Muscle of leg (tissue), 11 donors: ENCODE data around the gene HPSE2. TPM values are rescaled to one million over a fixed set of nuclear protein-coding genes. Genes with fewer than 3 reads are reported as not detected.

Experiments
- DNase-seq: peaks from one replicate; pipeline ENCODE4 v3.0.0; 2013
- H3K27ac ChIP-seq: one replicate; pipeline ENCODE4 v1.5.1; 2013; ENCODE audit warnings: mild to moderate bottlenecking, low read length, control low read depth
- H3K27me3 ChIP-seq: one replicate; pipeline ENCODE4 v1.6.1; 2013; ENCODE audit warnings: low read length; ENCODE audit not compliant: control insufficient read depth, insufficient read depth
- H3K36me3 ChIP-seq: one replicate; pipeline ENCODE4 v1.6.1; 2013; ENCODE audit warnings: low read length; ENCODE audit not compliant: control insufficient read depth, insufficient read depth
- H3K4me1 ChIP-seq: one replicate; pipeline ENCODE4 v1.6.1; 2013; ENCODE audit warnings: low read length; ENCODE audit not compliant: control insufficient read depth, insufficient read depth
- H3K4me3 ChIP-seq: one replicate; pipeline ENCODE4 v1.5.1; 2013; ENCODE audit warnings: low read length, control low read depth
- H3K9me3 ChIP-seq: replicated peaks from 2 replicates; pipeline ENCODE4 v1.6.1; 2013; ENCODE audit warnings: low read depth, low read length; ENCODE audit not compliant: control insufficient read depth
- WGBS: methylation state at CpG from one replicate; pipeline ENCODE4 v1.1.5; 2013; ENCODE audit warnings: missing lambda C conversion rate; ENCODE audit not compliant: insufficient coverage; 5-methylcytosine and 5-hydroxymethylcytosine counted together
- polyA plus RNA-seq, 8 donors: library from polyadenylated mRNA; unstranded; fragments of 120-200 nt; gene quantifications; one replicate each; pipeline versions ENCODE4 v1.2.1 to v1.2.3, GENCODE V29; 2013; ENCODE audit warnings: inconsistent platforms in 1 of 8, low replicate concordance in 1 of 8; ENCODE audit not compliant: insufficient read length in 8 of 8, insufficient read depth in 1 of 8
- total RNA-seq: library from RNA; stranded (reverse); fragments of 120-200 nt; gene quantifications from one replicate; pipeline ENCODE4 v1.2.4, GENCODE V29; 2013

Gene HPSE2
- total and polyA plus RNA-seq, 9 donors, result 0.04 to 0.57 (median 0.13) TPM; not detected in 2

DNA sequence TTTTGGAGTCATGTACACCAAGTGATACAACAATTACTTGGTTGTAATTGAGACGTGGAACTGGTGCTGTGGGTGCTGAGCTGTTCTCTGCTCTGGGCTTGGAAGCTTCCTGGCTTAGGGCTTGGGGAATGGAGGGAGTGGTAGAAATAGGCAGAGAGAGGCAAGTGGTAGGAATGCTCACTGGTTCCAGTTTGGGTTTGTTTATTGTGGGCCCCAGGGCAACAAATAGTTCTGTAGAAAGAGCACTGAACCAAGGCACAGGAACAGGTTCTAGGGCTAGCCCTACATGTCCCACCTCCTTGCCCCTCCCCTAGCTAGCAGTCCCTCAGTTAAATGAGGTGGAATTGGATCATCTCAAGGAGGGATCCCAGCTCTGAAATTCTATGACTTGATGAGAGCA, 622.2 kb downstream of the HPSE2 start:
- 100% methylated on average over 1 of the region's 1 CpG for WGBS
- H3K4me3 ChIP-seq, result no peak overlapping the region
- H3K4me1 ChIP-seq, result peaks cover 8% of the 10 kb centered on the region
- no peaks in the 10 kb centered on the region for H3K9me3 ChIP-seq
- no peaks in the 10 kb centered on the region for H3K27me3 ChIP-seq
- H3K36me3 ChIP-seq, result no peaks in the 10 kb centered on the region
- no peak overlapping the region for H3K27ac ChIP-seq
- no peak for DNase-seq

DNA sequence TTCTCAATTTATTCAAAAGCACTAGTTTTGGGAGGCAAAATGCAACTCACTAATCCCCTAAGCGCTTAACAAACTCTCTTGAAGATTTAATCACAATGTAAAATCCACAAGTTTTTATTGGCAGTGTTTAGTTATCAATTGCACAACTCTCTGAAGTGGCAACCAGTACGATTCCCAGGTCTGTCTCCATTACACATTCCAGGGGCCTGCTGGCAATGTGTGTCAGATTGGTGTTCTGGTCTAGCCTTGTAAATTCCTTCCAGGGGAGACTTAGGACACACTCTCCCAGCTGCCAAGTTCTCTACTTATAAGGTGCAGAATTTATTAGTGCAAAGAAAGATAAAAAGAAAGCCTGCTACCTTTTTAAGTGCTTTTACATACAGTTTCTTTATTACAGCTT, 624.2 kb downstream of the HPSE2 start:
- Histone ChIP-seq H3K36me3 (no peaks in the 10 kb centered on the region), H3K4me1 (peaks cover 5% of the 10 kb centered on the region), H3K27ac (no peak overlapping the region), H3K9me3 (no peaks in the 10 kb centered on the region), H3K27me3 (no peaks in the 10 kb centered on the region), H3K4me3 (no peak overlapping the region)
- WGBS, result no CpG with 5 or more reads among the region's 2 CpGs
- DNase-seq, result peak; percentile 74

DNA sequence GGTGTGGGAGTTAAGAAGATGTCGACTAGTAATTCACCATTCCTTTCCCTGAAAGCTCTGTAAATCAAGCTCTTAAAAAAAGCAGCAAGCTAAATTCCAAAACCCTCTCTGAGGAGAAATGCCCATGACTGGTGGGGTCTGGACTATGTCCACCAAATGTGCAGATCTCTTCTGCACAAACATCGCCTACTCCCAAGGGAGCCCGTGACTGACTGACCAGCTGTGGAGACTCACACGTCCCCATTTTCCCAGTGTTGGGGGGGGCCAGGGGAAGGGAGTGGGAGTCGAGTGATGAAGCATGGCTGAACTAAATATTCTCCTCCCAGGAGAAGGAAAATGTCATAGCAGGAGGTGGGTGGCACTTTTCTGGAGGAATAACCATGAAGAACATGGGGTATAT, 624.8 kb downstream of the HPSE2 start:
- peaks cover 5% of the 10 kb centered on the region for H3K4me1 ChIP-seq
- no peaks in the 10 kb centered on the region for H3K36me3 ChIP-seq
- WGBS, result no CpG with 5 or more reads among the region's 5 CpGs
- no peak overlapping the region for H3K4me3 ChIP-seq
- H3K9me3 ChIP-seq, result no peaks in the 10 kb centered on the region
- DNase-seq, result peak; percentile 38
- no peaks in the 10 kb centered on the region for H3K27me3 ChIP-seq
- H3K27ac ChIP-seq, result no peak overlapping the region

DNA sequence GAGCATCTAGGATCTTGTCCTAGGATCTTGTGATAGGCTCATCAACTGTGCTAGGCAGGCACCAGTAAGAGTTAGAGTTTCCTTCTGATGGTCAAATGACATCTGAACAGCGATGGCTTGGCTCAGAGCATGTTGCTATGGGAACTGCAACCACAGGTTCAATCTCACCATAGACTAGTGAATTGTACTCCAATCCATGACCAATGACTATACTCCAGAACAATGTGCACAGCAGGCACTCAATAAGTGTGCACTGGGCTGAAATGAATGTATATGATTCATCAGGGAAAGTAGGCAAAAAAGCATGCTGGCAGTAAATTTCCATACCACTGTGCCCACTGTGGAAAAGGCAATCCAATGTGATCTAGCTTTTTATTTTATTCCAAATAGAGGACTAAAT, 625.4 kb downstream of the HPSE2 start:
- Histone ChIP-seq H3K9me3 (no peaks in the 10 kb centered on the region), H3K36me3 (no peaks in the 10 kb centered on the region), H3K4me1 (peaks cover 5% of the 10 kb centered on the region), H3K27me3 (no peaks in the 10 kb centered on the region), H3K4me3 (no peak overlapping the region), H3K27ac (no peak overlapping the region)
- no peak for DNase-seq
- WGBS, result 80% methylated on average over 1 of the region's 1 CpG

DNA sequence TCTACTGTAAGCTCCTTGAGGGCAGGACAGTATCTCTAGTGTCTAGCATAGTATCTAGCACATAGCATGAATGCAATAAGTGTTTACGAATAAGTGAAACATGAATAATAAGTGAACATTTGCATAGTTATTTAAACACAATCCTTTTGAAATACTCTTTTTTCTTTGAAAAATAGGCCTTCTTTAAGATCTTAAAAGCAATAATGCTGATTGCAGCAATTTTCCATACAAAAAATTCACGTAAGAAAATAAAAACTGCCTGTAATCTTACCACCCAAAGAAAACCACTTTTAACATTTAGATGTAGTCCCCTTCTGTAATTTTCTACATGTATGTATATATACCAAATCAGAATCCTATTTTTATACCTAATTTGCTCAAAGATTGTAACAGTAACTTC, 626.4 kb downstream of the HPSE2 start:
- no CpG with 5 or more reads among the region's 2 CpGs for WGBS

DNA sequence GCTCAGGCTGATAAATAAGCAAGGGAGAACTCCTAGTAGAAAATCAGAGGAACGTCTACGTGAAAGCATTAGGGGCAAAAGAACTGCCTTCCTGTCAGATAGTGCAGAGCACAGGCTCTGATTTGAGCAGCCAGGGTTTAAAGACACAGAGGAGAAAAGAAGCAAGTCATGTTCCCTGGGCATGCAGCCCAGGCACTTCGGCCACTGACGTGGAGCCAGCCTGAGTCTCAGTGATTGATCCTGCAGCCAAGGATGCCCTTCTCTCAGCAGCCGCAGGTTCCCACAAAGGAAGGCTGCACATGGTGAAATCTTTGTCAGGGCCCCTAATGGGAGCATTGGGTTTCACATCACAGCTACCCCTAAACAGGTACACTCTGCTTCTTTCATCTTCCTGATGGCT, 627.2 kb downstream of the HPSE2 start:
- Histone ChIP-seq H3K4me1 (peaks cover 5% of the 10 kb centered on the region), H3K9me3 (no peaks in the 10 kb centered on the region), H3K27me3 (no peaks in the 10 kb centered on the region), H3K4me3 (no peak overlapping the region), H3K27ac (no peak overlapping the region), H3K36me3 (no peaks in the 10 kb centered on the region)
- 17% methylated on average over 5 of the region's 5 CpGs for whole genome bisulfite sequencing
- peak; percentile 50 for DNase-seq

More for the DNA sequence above, 626.4 kb downstream of the HPSE2 start:
- H3K4me3 ChIP-seq, result no peak overlapping the region
- H3K36me3 ChIP-seq, result no peaks in the 10 kb centered on the region
- no peaks in the 10 kb centered on the region for H3K27me3 ChIP-seq
- peaks cover 5% of the 10 kb centered on the region for H3K4me1 ChIP-seq
- H3K27ac ChIP-seq, result no peak overlapping the region
- DNase-seq, result no peak
- no peaks in the 10 kb centered on the region for H3K9me3 ChIP-seq

DNA sequence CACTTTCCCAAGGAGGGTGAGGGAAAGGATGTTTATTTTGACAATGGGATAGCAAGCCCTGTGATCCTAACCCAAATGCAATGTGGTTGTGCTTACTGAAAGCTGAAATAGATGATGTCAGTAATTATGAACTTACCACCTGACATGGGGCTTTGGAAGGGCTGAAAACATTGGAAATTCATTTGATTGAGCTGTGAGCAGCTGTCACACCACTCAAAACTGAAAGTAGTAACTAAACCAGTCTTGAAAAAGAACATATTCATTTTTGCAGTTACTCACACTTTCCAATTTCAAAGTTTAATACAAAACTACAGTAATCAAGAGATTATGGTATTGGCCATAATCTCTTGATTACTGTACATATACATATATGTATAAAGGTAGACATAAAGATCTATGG, 633.4 kb downstream of the HPSE2 start:
- Histone ChIP-seq H3K36me3 (no peaks in the 10 kb centered on the region), H3K27ac (no peak overlapping the region), H3K9me3 (no peaks in the 10 kb centered on the region), H3K4me1 (no peaks in the 10 kb centered on the region), H3K4me3 (no peak overlapping the region), H3K27me3 (no peaks in the 10 kb centered on the region)
- DNase-seq, result no peak

DNA sequence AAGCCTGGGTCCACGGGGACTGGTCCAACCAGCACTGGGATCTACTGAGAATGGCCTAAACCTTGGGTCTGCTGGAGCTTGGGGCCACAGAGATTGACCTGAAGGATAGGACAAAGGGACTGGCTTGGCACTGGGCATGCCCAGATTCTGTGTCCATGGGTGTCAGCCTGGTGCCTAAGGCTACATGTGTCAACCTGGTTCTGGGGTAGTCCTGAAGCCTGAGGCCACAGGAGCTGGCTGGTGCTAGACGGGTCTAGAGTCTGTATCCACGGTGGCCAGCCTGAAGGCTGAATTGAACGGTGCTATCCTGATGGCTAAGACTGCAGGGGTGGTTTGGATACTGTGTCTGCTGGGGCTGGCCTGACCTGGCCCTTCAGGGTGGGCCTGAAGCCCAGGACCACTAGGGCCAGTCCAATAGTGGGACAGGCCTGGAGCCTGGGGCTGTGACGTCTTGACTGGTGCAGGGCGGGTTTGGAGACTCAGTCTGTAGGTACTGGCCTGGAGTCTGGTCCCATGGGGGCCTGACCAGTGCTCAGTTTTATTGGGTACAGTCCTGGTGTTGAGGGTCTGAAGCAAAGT, 636.5 kb downstream of the HPSE2 start:
- DNase-seq, result no peak
- no peak overlapping the region for H3K27ac ChIP-seq
- no peaks in the 10 kb centered on the region for H3K27me3 ChIP-seq
- no peak overlapping the region for H3K4me3 ChIP-seq
- 95% methylated on average over 6 of the region's 6 CpGs for WGBS
- no peaks in the 10 kb centered on the region for H3K36me3 ChIP-seq
- H3K4me1 ChIP-seq, result no peaks in the 10 kb centered on the region
- no peaks in the 10 kb centered on the region for H3K9me3 ChIP-seq

DNA sequence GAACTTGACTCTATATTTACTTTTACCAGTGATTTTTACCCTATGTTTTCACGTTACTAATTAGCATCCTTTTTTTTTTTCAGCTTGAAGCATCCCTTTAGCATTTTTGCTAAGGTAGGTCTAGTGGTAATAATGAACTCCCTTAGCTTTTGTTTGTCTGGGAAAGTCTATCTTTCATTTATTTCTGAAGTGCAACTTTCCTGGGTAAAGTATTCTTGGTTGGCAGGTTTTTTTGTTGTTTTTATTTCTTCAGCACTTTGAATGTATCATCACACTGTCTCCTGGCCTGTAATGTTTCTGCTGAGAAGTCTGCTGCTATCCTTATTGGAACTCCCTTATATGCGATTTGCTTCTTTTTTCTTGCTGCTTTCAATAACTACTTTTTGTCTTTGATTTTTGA, 639.2 kb downstream of the HPSE2 start:
- H3K27ac ChIP-seq, result no peak overlapping the region
- no peak overlapping the region for H3K4me3 ChIP-seq
- no peaks in the 10 kb centered on the region for H3K9me3 ChIP-seq
- no peaks in the 10 kb centered on the region for H3K4me1 ChIP-seq
- no peaks in the 10 kb centered on the region for H3K27me3 ChIP-seq
- no CpG with 5 or more reads among the region's 2 CpGs for WGBS
- DNase-seq, result no peak
- H3K36me3 ChIP-seq, result no peaks in the 10 kb centered on the region

DNA sequence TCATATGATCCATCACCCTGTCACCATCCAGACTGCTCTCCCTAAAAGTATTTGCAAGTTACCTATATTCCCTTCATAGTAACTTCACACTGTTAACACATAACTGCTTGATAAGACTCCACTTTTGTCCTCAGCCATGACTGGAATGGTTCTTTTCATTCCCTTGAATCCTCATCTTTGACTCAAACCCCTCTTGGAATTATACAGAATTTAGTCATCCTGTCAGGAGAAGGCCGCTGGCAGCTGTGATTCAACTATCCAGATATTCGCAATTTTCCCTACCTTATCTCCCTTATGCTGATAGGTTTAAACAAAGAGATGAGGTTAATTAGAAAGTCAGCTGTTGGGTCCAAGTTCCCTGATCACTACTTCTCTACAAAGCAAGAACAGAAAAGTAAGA, 646.0 kb downstream of the HPSE2 start:
- WGBS, result no CpG with 5 or more reads among the region's 2 CpGs

DNA sequence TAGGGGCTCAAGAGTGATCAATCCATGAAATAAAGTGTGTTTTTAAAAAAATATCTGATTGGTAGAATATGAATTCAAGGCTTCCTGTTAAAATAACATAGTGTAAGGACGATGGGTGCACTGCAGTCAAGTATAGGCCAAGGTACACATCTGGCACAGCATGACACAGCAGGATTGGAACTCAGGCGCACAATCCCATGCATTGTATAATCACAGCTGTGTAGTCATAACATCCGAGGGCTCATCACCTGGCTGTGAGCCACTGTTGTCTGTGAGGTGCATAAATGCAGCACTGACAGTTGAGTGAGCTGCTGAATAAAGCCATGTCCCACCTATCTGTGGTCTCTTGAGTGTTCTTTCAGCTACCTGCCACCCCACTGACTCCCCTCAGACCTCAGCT, 646.6 kb downstream of the HPSE2 start:
- Histone ChIP-seq H3K36me3 (no peaks in the 10 kb centered on the region), H3K27ac (no peak overlapping the region), H3K9me3 (no peaks in the 10 kb centered on the region), H3K4me1 (no peaks in the 10 kb centered on the region), H3K27me3 (no peaks in the 10 kb centered on the region), H3K4me3 (no peak overlapping the region)
- no peak for DNase-seq
- WGBS, result 38% methylated on average over 2 of the region's 3 CpGs

More for the DNA sequence above, 646.0 kb downstream of the HPSE2 start:
- Histone ChIP-seq H3K4me3 (no peak overlapping the region), H3K4me1 (no peaks in the 10 kb centered on the region), H3K36me3 (no peaks in the 10 kb centered on the region), H3K27me3 (no peaks in the 10 kb centered on the region), H3K27ac (no peak overlapping the region), H3K9me3 (no peaks in the 10 kb centered on the region)
- DNase-seq, result no peak
